ENCODE data around the gene DAPL1. TPM values are rescaled to one million over a fixed set of nuclear protein-coding genes. Genes with fewer than 3 reads are reported as not detected.
"Not testable (repeated sequence)": the region's sequence is repeated elsewhere in the genome, so short reads cannot be mapped to it uniquely, and the experiment has no call there.

DAPL1 gene
- total and polyA plus RNA-seq, 8 donors = 1.4 to 138 TPM; not detected in 6

GRCh38 chr2:158841850-158842249 is 46.7 kb downstream of the DAPL1 start:
- TF ChIP-seq CTCF (IDR thresholded peaks at IDR 0.05) (no peak), EP300 (IDR thresholded peaks at IDR 0.05) (no peak), POLR2AphosphoS5 (IDR thresholded peaks at IDR 0.05) (no peak), POLR2A (IDR thresholded peaks at IDR 0.05) (no peak)
- H3K4me3 ChIP-seq = no peak overlapping the region
- intact Hi-C loops (cut with DNase I; ENCODE audit: low total_unique reads) = no loop called here
- no peaks in the 10 kb centered on the region for H3K36me3 ChIP-seq
- no peaks in the 10 kb centered on the region for H3K9me3 ChIP-seq
- H3K27ac ChIP-seq = no peak overlapping the region
- peak in 1 of 2 donors; percentile 65 for DNase-seq
- H3K4me1 ChIP-seq = peaks cover 0 to 13% (median 10%) of the 10 kb centered on the region in 4 donors
- H3K27me3 ChIP-seq = no peaks in the 10 kb centered on the region

- H3K27me3 ChIP-seq = no peaks in the 10 kb centered on the region
- no peak overlapping the region for H3K27ac ChIP-seq
- H3K36me3 ChIP-seq = no peaks in the 10 kb centered on the region
- H3K4me3 ChIP-seq = no peak overlapping the region
- TF ChIP-seq POLR2AphosphoS5 (IDR thresholded peaks at IDR 0.05) (no peak), POLR2A (IDR thresholded peaks at IDR 0.05) (no peak), CTCF (IDR thresholded peaks at IDR 0.05) (no peak), EP300 (IDR thresholded peaks at IDR 0.05) (no peak)
- H3K4me1 ChIP-seq = peaks cover 0 to 13% (median 10%) of the 10 kb centered on the region in 4 donors
- intact Hi-C loops (cut with DNase I; ENCODE audit: low total_unique reads) = no loop called here
- no peak for DNase-seq
- H3K9me3 ChIP-seq = no peaks in the 10 kb centered on the region
These were observed 50.3 kb downstream of the DAPL1 start for GRCh38 chr2:158845444-158845843.

GRCh38 chr2:158845859-158846258 is 50.7 kb downstream of the DAPL1 start:
- Histone ChIP-seq H3K4me1 (peaks cover 0 to 13% (median 10%) of the 10 kb centered on the region in 4 donors), H3K9me3 (no peaks in the 10 kb centered on the region), H3K36me3 (no peaks in the 10 kb centered on the region), H3K27me3 (no peaks in the 10 kb centered on the region), H3K4me3 (no peak overlapping the region), H3K27ac (no peak overlapping the region)
- TF ChIP-seq CTCF (IDR thresholded peaks at IDR 0.05) = no peak
- no peak for TF ChIP-seq POLR2AphosphoS5 (IDR thresholded peaks at IDR 0.05)
- TF ChIP-seq EP300 (IDR thresholded peaks at IDR 0.05) = no peak
- no peak for TF ChIP-seq POLR2A (IDR thresholded peaks at IDR 0.05)
- DNase-seq = no peak
- 18 to 40% (median 24%) methylated on average over 3 of the region's 3 CpGs for WGBS, 5 donors
- intact Hi-C loops (cut with DNase I; ENCODE audit: low total_unique reads) = no loop called here

- H3K4me1 ChIP-seq; H3K4me3 ChIP-seq; DNase-seq; H3K36me3 ChIP-seq; H3K27ac ChIP-seq; H3K27me3 ChIP-seq; H3K9me3 ChIP-seq; intact Hi-C loops (cut with DNase I; ENCODE audit: low total_unique reads): not testable (repeated sequence)
- WGBS, 5 donors = 22 to 50% (median 30%) methylated on average over 2 of the region's 2 CpGs
These were observed 52.4 kb downstream of the DAPL1 start for GRCh38 chr2:158847526-158847925.

- H3K27me3 ChIP-seq; H3K36me3 ChIP-seq; DNase-seq; H3K4me1 ChIP-seq; H3K4me3 ChIP-seq; H3K27ac ChIP-seq; H3K9me3 ChIP-seq; intact Hi-C loops (cut with DNase I; ENCODE audit: low total_unique reads): not testable (repeated sequence)
- WGBS, 5 donors = 52 to 84% (median 65%) methylated on average over 20 to 22 of the region's 22 CpGs
These were observed 53.2 kb downstream of the DAPL1 start for GRCh38 chr2:158848031-158848970.

- DNase-seq; H3K9me3 ChIP-seq; H3K27me3 ChIP-seq; H3K4me3 ChIP-seq; intact Hi-C loops (cut with DNase I; ENCODE audit: low total_unique reads); H3K36me3 ChIP-seq; H3K27ac ChIP-seq; H3K4me1 ChIP-seq: not testable (repeated sequence)
- WGBS, 5 donors = 80 to 89% (median 88%) methylated on average over 7 to 9 of the region's 9 CpGs
These were observed 65.1 kb downstream of the DAPL1 start for GRCh38 chr2:158860179-158860578.

- H3K36me3 ChIP-seq; H3K27ac ChIP-seq; intact Hi-C loops (cut with DNase I; ENCODE audit: low total_unique reads); H3K4me3 ChIP-seq; H3K27me3 ChIP-seq; H3K4me1 ChIP-seq; H3K9me3 ChIP-seq; DNase-seq: not testable (repeated sequence)
- 86 to 96% (median 95%) methylated on average over 10 of the region's 10 CpGs for WGBS, 5 donors
These were observed 66.5 kb downstream of the DAPL1 start for GRCh38 chr2:158861626-158862025.

GRCh38 chr2:158865469-158865868 is 70.4 kb downstream of the DAPL1 start:
- 93 to 99% (median 95%) methylated on average over 10 of the region's 10 CpGs for WGBS, 5 donors

More at GRCh38 chr2:158865469-158865868, 70.4 kb downstream of the DAPL1 start:
- H3K9me3 ChIP-seq; H3K27ac ChIP-seq; DNase-seq; intact Hi-C loops (cut with DNase I; ENCODE audit: low total_unique reads); H3K27me3 ChIP-seq; H3K4me1 ChIP-seq; H3K4me3 ChIP-seq; H3K36me3 ChIP-seq: not testable (repeated sequence)

All from stomach (tissue), 9 donors.